Loucy (cell line): ENCODE measurements around the gene BANF2.

Source experiments
- H2AFZ ChIP-seq: fragments of 200-600 bp; sonication (generic); 2 replicates; pipeline ENCODE4 v1.6.0; 2016; ENCODE audit warnings: antibody characterized with exemption, mild to moderate bottlenecking, low read length, moderate library complexity
- H3F3A ChIP-seq: fragments of 200-600 bp; 2 replicates; pipeline ENCODE4 v1.6.0; 2016; ENCODE audit warnings: antibody characterized with exemption, low read depth, mild to moderate bottlenecking
- H3K27me3 ChIP-seq: fragments of 200-600 bp; sonication (generic); 2 replicates; pipeline ENCODE4 v1.6.1; 2014; ENCODE audit warnings: low read length, mild to moderate bottlenecking; ENCODE audit not compliant: insufficient read depth, poor library complexity, severe bottlenecking
- H3K36me3 ChIP-seq: fragments of 200-600 bp; sonication (generic); 2 replicates; pipeline ENCODE4 v1.6.1; 2016; ENCODE audit warnings: low read length; ENCODE audit not compliant: insufficient read depth
- H3K4me1 ChIP-seq: fragments of 200-600 bp; sonication (generic); 2 replicates; pipeline ENCODE4 v1.5.1; 2014; ENCODE audit warnings: low read length, mild to moderate bottlenecking; ENCODE audit not compliant: insufficient read depth, poor library complexity, severe bottlenecking
- H3K4me2 ChIP-seq: fragments of 200-600 bp; sonication (generic); 2 replicates; pipeline ENCODE4 v1.6.0; 2014; ENCODE audit warnings: antibody characterized with exemption, low read length, low read depth, mild to moderate bottlenecking; ENCODE audit not compliant: poor library complexity, severe bottlenecking
- H3K4me3 ChIP-seq: fragments of 200-600 bp; sonication (generic); 2 replicates; pipeline ENCODE4 v1.5.1; 2014; ENCODE audit warnings: low read length, mild to moderate bottlenecking, mixed read lengths; ENCODE audit not compliant: poor library complexity, severe bottlenecking
- H3K79me2 ChIP-seq: fragments of 200-600 bp; sonication (generic); 2 replicates; pipeline ENCODE4 v1.6.1; 2014; ENCODE audit warnings: low read length; ENCODE audit not compliant: insufficient read depth
- H3K9ac ChIP-seq: fragments of 200-600 bp; sonication (generic); 2 replicates; pipeline ENCODE4 v1.6.0; 2014; ENCODE audit warnings: mild to moderate bottlenecking, low read depth, low read length, moderate library complexity; ENCODE audit not compliant: poor library complexity, severe bottlenecking
- H3K9me2 ChIP-seq: fragments of 200-600 bp; sonication (generic); replicated peaks from 2 replicates; pipeline ENCODE4 v1.6.1; 2016; ENCODE audit warnings: low read depth, low read length, mixed read lengths
- H3K9me3 ChIP-seq: fragments of 200-600 bp; sonication (generic); 2 replicates; pipeline ENCODE4 v1.6.1; 2014; ENCODE audit warnings: mild to moderate bottlenecking, antibody characterized with exemption, low read length, low read depth; ENCODE audit not compliant: insufficient read depth
- H4K20me1 ChIP-seq: fragments of 200-600 bp; sonication (generic); 2 replicates; pipeline ENCODE4 v1.6.0; 2014; ENCODE audit warnings: antibody characterized with exemption, low read length, mild to moderate bottlenecking; ENCODE audit not compliant: insufficient read depth, poor library complexity, severe bottlenecking
- EZH2phosphoT487 ChIP-seq: fragments of 200-600 bp; IDR thresholded peaks from 2 replicates; pipeline ENCODE4 v1.6.1; 2018; ENCODE audit warnings: antibody characterized with exemption, mild to moderate bottlenecking, moderate library complexity, borderline replicate concordance
- TF ChIP-seq, protein P1 (sequence below): fragments of 200-600 bp; sonication (generic); conservative IDR thresholded peaks from 2 replicates; pipeline ENCODE4 v1.5.1; 2014; ENCODE audit warnings: mild to moderate bottlenecking, antibody characterized with exemption, low read length

BANF2 gene

GRCh38 chr20:17771206-17772004 lies 71.6 kb downstream of the BANF2 start:
- H3K4me3 ChIP-seq, result no peak overlapping the region
- no peaks in the 10 kb centered on the region; the same call in 1 of the 2 replicates for H3K9me3 ChIP-seq
- no peaks in the 10 kb centered on the region for H3K36me3 ChIP-seq
- no peaks in the 10 kb centered on the region for H3K4me1 ChIP-seq
- H3F3A ChIP-seq, result no peaks in the 10 kb centered on the region
- no peak overlapping the region for H3K4me2 ChIP-seq
- no peaks in the 10 kb centered on the region for H3K9me2 ChIP-seq
- H3K9ac ChIP-seq, result no peak overlapping the region
- H2AFZ ChIP-seq, result no peak overlapping the region
- no peaks in the 10 kb centered on the region for H3K27me3 ChIP-seq
- H3K79me2 ChIP-seq, result no peaks in the 10 kb centered on the region
- TF ChIP-seq, protein P1, sequence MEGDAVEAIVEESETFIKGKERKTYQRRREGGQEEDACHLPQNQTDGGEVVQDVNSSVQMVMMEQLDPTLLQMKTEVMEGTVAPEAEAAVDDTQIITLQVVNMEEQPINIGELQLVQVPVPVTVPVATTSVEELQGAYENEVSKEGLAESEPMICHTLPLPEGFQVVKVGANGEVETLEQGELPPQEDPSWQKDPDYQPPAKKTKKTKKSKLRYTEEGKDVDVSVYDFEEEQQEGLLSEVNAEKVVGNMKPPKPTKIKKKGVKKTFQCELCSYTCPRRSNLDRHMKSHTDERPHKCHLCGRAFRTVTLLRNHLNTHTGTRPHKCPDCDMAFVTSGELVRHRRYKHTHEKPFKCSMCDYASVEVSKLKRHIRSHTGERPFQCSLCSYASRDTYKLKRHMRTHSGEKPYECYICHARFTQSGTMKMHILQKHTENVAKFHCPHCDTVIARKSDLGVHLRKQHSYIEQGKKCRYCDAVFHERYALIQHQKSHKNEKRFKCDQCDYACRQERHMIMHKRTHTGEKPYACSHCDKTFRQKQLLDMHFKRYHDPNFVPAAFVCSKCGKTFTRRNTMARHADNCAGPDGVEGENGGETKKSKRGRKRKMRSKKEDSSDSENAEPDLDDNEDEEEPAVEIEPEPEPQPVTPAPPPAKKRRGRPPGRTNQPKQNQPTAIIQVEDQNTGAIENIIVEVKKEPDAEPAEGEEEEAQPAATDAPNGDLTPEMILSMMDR, result no peak
- no peak for TF ChIP-seq EZH2phosphoT487
- no peaks in the 10 kb centered on the region for H4K20me1 ChIP-seq

DNA sequence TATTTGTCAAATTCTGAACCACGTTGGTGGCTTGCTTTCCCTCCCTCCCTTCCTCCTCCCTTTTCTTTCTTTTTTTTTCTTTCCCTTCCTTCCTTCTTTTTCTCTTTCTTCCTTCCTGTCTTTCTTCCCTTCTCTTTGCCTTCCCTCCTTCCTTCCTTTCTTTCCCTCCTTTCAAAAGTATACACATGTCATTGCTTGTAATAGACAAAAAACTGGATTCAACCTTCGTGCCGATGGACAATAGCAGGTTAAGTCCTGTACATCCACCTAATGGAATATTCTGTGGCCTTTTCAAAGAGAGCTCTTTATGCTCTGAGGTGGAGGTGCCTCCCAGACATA lies 72.2 kb downstream of the BANF2 start:
- Histone ChIP-seq H2AFZ (no peak overlapping the region), H3K27me3 (no peaks in the 10 kb centered on the region), H3K9ac (no peak overlapping the region), H3F3A (no peaks in the 10 kb centered on the region), H3K4me2 (no peak overlapping the region), H3K9me2 (no peaks in the 10 kb centered on the region), H3K4me3 (no peak overlapping the region), H4K20me1 (no peaks in the 10 kb centered on the region), H3K9me3 (no peaks in the 10 kb centered on the region; the same call in 1 of the 2 replicates), H3K36me3 (no peaks in the 10 kb centered on the region), H3K79me2 (no peaks in the 10 kb centered on the region), H3K4me1 (no peaks in the 10 kb centered on the region)
- TF ChIP-seq, protein P1, result no peak
- TF ChIP-seq EZH2phosphoT487, result no peak

DNA sequence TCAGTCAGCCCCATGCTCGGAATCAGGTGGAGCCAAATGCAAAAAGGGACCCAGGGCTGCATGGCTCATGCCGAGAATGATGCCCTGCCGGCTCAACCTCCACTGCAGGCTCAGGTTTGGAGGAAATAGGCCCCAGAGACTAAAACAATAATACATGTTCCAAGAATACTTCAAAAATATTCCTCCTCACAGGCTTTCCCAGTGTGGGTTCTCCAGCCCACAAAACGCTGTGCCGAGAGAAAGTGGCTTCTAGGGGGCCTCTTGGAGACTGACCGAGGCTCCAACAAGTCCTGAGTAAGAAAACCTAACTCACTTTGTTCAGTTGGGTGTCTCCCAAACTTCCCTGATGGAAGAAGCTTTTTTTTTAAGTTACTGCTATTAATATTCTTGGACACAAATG lies 73.9 kb downstream of the BANF2 start:
- H3K79me2 ChIP-seq, result no peaks in the 10 kb centered on the region
- H4K20me1 ChIP-seq, result no peaks in the 10 kb centered on the region
- no peaks in the 10 kb centered on the region; the same call in 1 of the 2 replicates for H3K9me3 ChIP-seq
- no peak overlapping the region for H3K9ac ChIP-seq
- no peaks in the 10 kb centered on the region for H3K27me3 ChIP-seq
- H3K4me3 ChIP-seq, result no peak overlapping the region
- H3K36me3 ChIP-seq, result no peaks in the 10 kb centered on the region
- no peak for TF ChIP-seq EZH2phosphoT487
- TF ChIP-seq, protein P1, result no peak
- H3K9me2 ChIP-seq, result no peaks in the 10 kb centered on the region
- H3K4me2 ChIP-seq, result no peak overlapping the region
- H3K4me1 ChIP-seq, result no peaks in the 10 kb centered on the region
- H2AFZ ChIP-seq, result no peak overlapping the region
- H3F3A ChIP-seq, result no peaks in the 10 kb centered on the region
